ENCODE results near the gene PMM2.

DNA sequence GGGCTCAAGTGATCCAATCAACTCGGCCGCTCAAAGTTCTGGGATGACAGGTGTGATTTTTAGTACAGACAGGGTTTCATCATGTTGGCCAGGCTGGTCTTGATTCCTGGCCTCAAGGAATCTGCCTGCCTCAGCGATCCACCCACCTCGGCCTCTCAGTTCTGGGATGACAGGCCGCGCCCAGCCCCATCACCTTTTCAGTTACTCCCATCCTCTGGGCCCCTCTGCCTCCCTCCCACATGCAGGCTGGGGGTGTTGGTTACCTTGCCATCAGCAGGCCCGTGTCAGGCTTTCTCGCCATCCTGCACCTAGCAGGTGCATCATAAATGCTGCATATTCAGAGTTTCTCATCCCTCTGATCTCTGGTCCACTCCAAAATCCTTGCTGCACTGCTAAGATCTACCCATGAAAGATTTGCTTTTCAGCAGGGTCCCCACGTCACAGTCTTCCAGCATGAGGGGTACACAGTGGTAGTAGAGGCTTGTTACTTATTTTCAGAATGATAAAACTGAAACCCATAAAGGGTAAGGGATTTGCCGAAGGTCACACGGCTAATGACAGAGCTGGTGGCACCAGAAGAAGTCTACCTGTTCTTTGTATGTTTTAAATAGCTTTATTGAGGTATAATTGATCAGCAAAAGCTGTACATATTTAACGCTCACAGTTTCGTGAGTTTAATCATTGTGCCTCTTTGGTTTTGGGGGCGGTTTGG, 16.6 kb downstream of the PMM2 start:
- TF ChIP-seq CTCF (IDR thresholded peaks at IDR 0.05) (no peak), POLR2A (IDR thresholded peaks at IDR 0.05) (no peak)
